GM20000 (cell line): Measurements from ENCODE around the gene AFF1.

Source experiments
- DNase-seq: peaks from one replicate; pipeline ENCODE4 v3.0.0; 2012; ENCODE audit warnings: low spot score
- CTCF ChIP-seq: IDR thresholded peaks from 2 replicates; pipeline ENCODE4 v1.5.1; 2012; ENCODE audit warnings: mild to moderate bottlenecking, control low read depth; ENCODE audit errors: extremely low read depth, missing control alignments

The AFF1 gene

GRCh38 chr4:87126056-87126455 lies 191.2 kb downstream of the AFF1 start:
- no peak for TF ChIP-seq CTCF
- DNase-seq, result no peak

GRCh38 chr4:87128006-87128705 lies 193.3 kb downstream of the AFF1 start:
- no peak for DNase-seq
- no peak for TF ChIP-seq CTCF

GRCh38 chr4:87129681-87130080 lies 194.9 kb downstream of the AFF1 start:
- TF ChIP-seq CTCF, result no peak
- no peak for DNase-seq

- TF ChIP-seq CTCF, result no peak
- no peak for DNase-seq
These were observed 196.3 kb downstream of the AFF1 start for GRCh38 chr4:87130985-87131703.

GRCh38 chr4:87132035-87132434 lies 197.2 kb downstream of the AFF1 start:
- no peak for TF ChIP-seq CTCF
- DNase-seq, result no peak

- TF ChIP-seq CTCF, result no peak
These were observed 198.4 kb downstream of the AFF1 start for GRCh38 chr4:87133183-87133582.

GRCh38 chr4:87134122-87134521 lies 199.3 kb downstream of the AFF1 start:
- no peak for TF ChIP-seq CTCF
- no peak for DNase-seq

More at GRCh38 chr4:87133183-87133582, 198.4 kb downstream of the AFF1 start:
- DNase-seq, result no peak
